Activated CD8-positive, alpha-beta T cell treated with anti-CD3 and anti-CD28 coated beads, Interleukin-2, amount 10 ng/mL, durations not matched to agents 7 days and 5 days (primary cell): ENCODE results near the gene SLC12A3. TPM values are rescaled to one million over a fixed set of nuclear protein-coding genes. Genes with fewer than 3 reads are reported as not detected.

Experiments used
- ATAC-seq: fragments of 150-1000 bp; cut with Tn5 transposase; one replicate; pipeline ENCODE4 v1.10.0; 2021; ENCODE audit warnings: moderate library complexity
- CTCF ChIA-PET: fragments of 350-600 bp; sonication (Branson Sonifier 250); formaldehyde crosslinking; loops from one replicate; lab custom pipeline; 2021; ENCODE audit warnings: antibody characterized with exemption; lab: Charles Lee
- POLR2A ChIA-PET: fragments of 350-600 bp; sonication (Branson Sonifier 250); formaldehyde crosslinking; loops from one replicate; lab custom pipeline; 2021; ENCODE audit warnings: antibody characterized with exemption; lab: Charles Lee
- DNase-seq: peaks from one replicate; pipeline ENCODE4 v3.0.0-alpha.2; 2020
- H3K27ac Mint-ChIP-seq: one replicate; pipeline ENCODE4 v1.8.0; 2021; ENCODE audit warnings: mild to moderate bottlenecking, mixed read lengths
- H3K27me3 Mint-ChIP-seq: one replicate; pipeline ENCODE4 v1.8.0; 2021; ENCODE audit warnings: low read depth, mixed read lengths
- H3K36me3 Mint-ChIP-seq: one replicate; pipeline ENCODE4 v1.8.0; 2021; ENCODE audit warnings: low read depth, mixed read lengths
- H3K4me1 Mint-ChIP-seq: one replicate; pipeline ENCODE4 v1.8.0; 2021; ENCODE audit warnings: low read depth, mixed read lengths
- H3K4me3 Mint-ChIP-seq: one replicate; pipeline ENCODE4 v1.8.0; 2021; ENCODE audit warnings: mild to moderate bottlenecking, mixed read lengths
- H3K9me3 Mint-ChIP-seq: one replicate; pipeline ENCODE4 v1.8.0; 2022; ENCODE audit warnings: mixed read lengths; ENCODE audit not compliant: insufficient read depth
- total RNA-seq, 2 experiments: library from RNA; stranded (reverse); gene quantifications; one replicate each; pipeline ENCODE4 v1.2.3, GENCODE V29; 2021

Gene SLC12A3
- total RNA-seq, 2 experiments from 2014 or later: not detected

- H3K27me3 Mint-ChIP-seq: no peaks in the 10 kb centered on the region
- H3K9me3 Mint-ChIP-seq: no peaks in the 10 kb centered on the region
- H3K4me1 Mint-ChIP-seq: peaks cover 27% of the 10 kb centered on the region
- POLR2A ChIA-PET: interaction anchor here (1.0 kb wide), 1 partner anchor 17 kb away, joined by 5 read pairs; no protein-coding TSS in a partner anchor
- no peak overlapping the region for H3K4me3 Mint-ChIP-seq
- peaks cover 19% of the 10 kb centered on the region for H3K36me3 Mint-ChIP-seq
- DNase-seq (no peak), ATAC-seq (no peak)
- H3K27ac Mint-ChIP-seq: no peak overlapping the region
- CTCF ChIA-PET: interaction anchor here (0.8 to 1.8 kb wide), 3 partner anchors 15 to 81 kb away, joined by 3 to 10 read pairs (median 3); no protein-coding TSS in a partner anchor
Observed at GRCh38 chr16:56948234-56948633, 83.2 kb downstream of the SLC12A3 start.

DNA sequence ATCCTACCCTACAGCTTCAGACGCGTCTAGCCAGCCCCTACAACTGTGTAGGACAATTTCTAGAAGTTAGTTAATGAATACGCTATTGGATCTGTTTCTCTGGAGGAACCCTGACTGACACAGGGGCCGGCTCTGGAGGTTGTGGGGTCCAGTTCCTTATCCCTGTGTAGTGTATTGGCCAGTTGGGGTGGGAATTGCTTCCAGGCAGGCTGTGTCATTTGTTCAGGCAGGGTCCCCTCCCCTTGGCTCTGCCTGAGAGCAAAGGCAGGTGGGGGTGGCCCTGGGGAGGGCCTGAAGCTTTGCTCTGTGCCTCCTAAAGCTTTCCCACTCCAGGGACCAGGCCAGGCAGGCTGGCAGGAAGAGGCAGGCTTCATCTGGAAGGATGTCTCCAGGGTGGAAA, 85.0 kb downstream of the SLC12A3 start:
- peaks cover 4% of the 10 kb centered on the region for H3K36me3 Mint-ChIP-seq
- H3K4me1 Mint-ChIP-seq: peaks cover 17% of the 10 kb centered on the region
- H3K4me3 Mint-ChIP-seq: no peak overlapping the region
- ATAC-seq (no peak), DNase-seq (no peak)
- no peaks in the 10 kb centered on the region for H3K27me3 Mint-ChIP-seq
- no peaks in the 10 kb centered on the region for H3K9me3 Mint-ChIP-seq
- no peak overlapping the region for H3K27ac Mint-ChIP-seq
- POLR2A ChIA-PET: interaction anchor here (1.2 to 1.4 kb wide), 2 partner anchors 17 to 19 kb away, joined by 4 to 5 read pairs; no protein-coding TSS in a partner anchor
- CTCF ChIA-PET: interaction anchor here (0.6 to 6.5 kb wide), 10 partner anchors 8 to 160 kb away, joined by 3 to 63 read pairs (median 5); partner anchors contain the start of gene SLC12A3

DNA sequence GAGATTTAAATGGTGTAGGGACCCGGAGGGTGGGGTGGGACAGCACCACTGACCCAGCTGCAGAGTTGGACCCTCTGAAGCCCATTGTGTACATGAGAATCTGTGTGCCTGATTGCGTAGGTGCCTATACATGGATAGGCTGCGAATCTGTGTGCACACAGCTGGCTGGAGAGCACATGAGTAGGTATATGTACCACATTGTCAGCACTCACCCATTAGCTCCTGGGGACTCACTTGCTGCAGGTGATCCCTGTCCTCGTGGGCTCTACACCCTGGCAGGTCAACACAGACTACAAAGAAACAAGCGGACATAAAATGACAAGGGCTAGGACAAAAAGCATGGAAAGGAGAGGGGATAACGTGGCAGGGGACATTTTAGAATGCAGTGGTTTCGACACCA, 85.4 kb downstream of the SLC12A3 start:
- DNase-seq (no peak), ATAC-seq (no peak)
- H3K27ac Mint-ChIP-seq: peak overlapping the region; percentile 4
- ChIA-PET POLR2A (interaction anchor here (0.8 to 1.4 kb wide), 3 partner anchors 17 to 87 kb away, joined by 4 to 5 read pairs (median 4); no protein-coding TSS in a partner anchor), CTCF (interaction anchor here (0.6 to 6.5 kb wide), 13 partner anchors 8 to 274 kb away, joined by 3 to 63 read pairs (median 5); partner anchors contain the start of gene SLC12A3)
- H3K36me3 Mint-ChIP-seq: peaks cover 3% of the 10 kb centered on the region
- H3K4me1 Mint-ChIP-seq: peaks cover 16% of the 10 kb centered on the region
- no peak overlapping the region for H3K4me3 Mint-ChIP-seq
- H3K27me3 Mint-ChIP-seq: no peaks in the 10 kb centered on the region
- H3K9me3 Mint-ChIP-seq: no peaks in the 10 kb centered on the region

GRCh38 chr16:56950881-56951771, 86.1 kb downstream of the SLC12A3 start:
- H3K4me1 Mint-ChIP-seq: peaks cover 16% of the 10 kb centered on the region
- no peak overlapping the region for H3K4me3 Mint-ChIP-seq
- H3K27me3 Mint-ChIP-seq: peaks cover under 1% of the 10 kb centered on the region
- DNase-seq (peak; percentile 75), ATAC-seq (peak; percentile 82)
- H3K27ac Mint-ChIP-seq: peak overlapping the region; percentile 18
- H3K9me3 Mint-ChIP-seq: no peaks in the 10 kb centered on the region
- ChIA-PET CTCF (interaction anchor here (0.5 to 6.5 kb wide), 26 partner anchors 7 to 375 kb away, joined by 3 to 63 read pairs (median 4); partner anchors contain the start of genes NLRC5 and SLC12A3), POLR2A (interaction anchor here (0.6 to 3.0 kb wide), 4 partner anchors 9 to 721 kb away, joined by 3 to 12 read pairs (median 4); partner anchors contain the start of gene HERPUD1)
- peaks cover 3% of the 10 kb centered on the region for H3K36me3 Mint-ChIP-seq

- Mint-ChIP-seq H3K9me3 (no peaks in the 10 kb centered on the region), H3K4me3 (no peak overlapping the region), H3K4me1 (peaks cover 16% of the 10 kb centered on the region), H3K27me3 (peaks cover 2% of the 10 kb centered on the region), H3K27ac (no peak overlapping the region), H3K36me3 (no peaks in the 10 kb centered on the region)
- DNase-seq: no peak
- ChIA-PET CTCF (interaction anchor here (1.3 to 6.5 kb wide), 7 partner anchors 9 to 160 kb away, joined by 4 to 63 read pairs (median 33); partner anchors contain the start of gene SLC12A3), POLR2A (interaction anchor here (3.0 kb wide), 1 partner anchor 21 kb away, joined by 12 read pairs; the partner anchor contains the start of gene HERPUD1)
- ATAC-seq: no peak
Observed at GRCh38 chr16:56953006-56953405, 88.0 kb downstream of the SLC12A3 start.

DNA sequence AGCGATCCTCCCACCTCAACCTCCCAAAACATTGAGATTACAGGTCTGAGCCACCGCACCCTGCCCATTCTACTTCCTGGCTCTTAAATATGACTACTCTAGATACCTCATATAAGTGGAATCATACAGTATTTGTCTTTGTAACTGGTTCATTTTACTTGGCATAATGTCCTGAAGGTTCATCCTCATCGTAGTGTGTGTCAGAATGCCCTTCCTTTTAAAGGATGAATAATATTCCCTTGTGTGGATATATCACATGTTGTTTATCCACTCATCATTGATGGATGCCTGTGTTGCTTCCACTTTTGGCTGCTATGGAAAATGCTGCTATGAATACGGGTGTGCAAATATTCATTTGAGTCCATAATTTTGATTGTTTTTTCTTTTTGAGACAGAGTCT, 91.1 kb downstream of the SLC12A3 start:
- Mint-ChIP-seq H3K4me1 (peaks cover 7% of the 10 kb centered on the region), H3K4me3 (no peak overlapping the region), H3K9me3 (no peaks in the 10 kb centered on the region), H3K27ac (no peak overlapping the region), H3K36me3 (no peaks in the 10 kb centered on the region), H3K27me3 (peaks cover 5% of the 10 kb centered on the region)
- CTCF ChIA-PET: interaction anchor here (0.7 to 6.5 kb wide), 2 partner anchors 8 to 11 kb away, joined by 3 to 63 read pairs; no protein-coding TSS in a partner anchor
- ATAC-seq (no peak), DNase-seq (no peak)
- POLR2A ChIA-PET: no interaction called here

- POLR2A ChIA-PET: interaction anchor here (0.8 kb wide), 1 partner anchor 18 kb away, joined by 4 read pairs; no protein-coding TSS in a partner anchor
- peaks cover 5% of the 10 kb centered on the region for H3K27me3 Mint-ChIP-seq
- no peak overlapping the region for H3K27ac Mint-ChIP-seq
- DNase-seq (no peak), ATAC-seq (no peak)
- H3K9me3 Mint-ChIP-seq: no peaks in the 10 kb centered on the region
- no peaks in the 10 kb centered on the region for H3K36me3 Mint-ChIP-seq
- H3K4me1 Mint-ChIP-seq: peaks cover under 1% of the 10 kb centered on the region
- no peak overlapping the region for H3K4me3 Mint-ChIP-seq
- CTCF ChIA-PET: interaction anchor here (0.7 to 1.0 kb wide), 2 partner anchors 9 to 11 kb away, joined by 3 read pairs; no protein-coding TSS in a partner anchor
Observed at GRCh38 chr16:56956756-56957155, 91.7 kb downstream of the SLC12A3 start.

DNA sequence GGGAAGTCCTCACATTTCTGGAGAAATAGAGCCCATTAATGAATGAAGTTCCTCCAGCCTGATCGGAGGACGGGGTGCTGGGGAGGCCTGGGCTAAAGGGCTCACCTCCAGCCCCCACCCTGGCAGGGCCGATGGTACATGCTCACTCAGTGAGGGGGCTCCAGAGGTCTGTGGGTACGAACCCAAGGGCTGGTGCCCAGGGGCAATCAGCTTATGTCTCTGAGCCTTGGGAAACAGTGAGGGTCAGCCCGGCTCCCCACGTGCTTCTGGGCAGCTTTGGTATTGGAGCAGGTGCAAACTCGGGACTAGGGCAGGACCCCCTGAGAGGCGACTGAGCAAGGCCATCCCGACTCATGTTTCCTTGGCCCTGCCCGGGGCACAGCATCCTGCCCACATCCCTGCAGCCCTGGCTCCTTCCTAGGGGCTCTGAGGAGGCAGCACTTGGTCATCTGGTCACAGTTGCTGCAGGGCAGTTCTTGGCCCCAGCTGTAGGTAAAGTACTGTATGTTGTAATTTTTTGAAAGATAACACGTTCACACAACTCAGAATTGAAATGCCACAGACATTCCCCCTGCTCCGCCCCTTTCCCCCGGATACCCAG, 95.8 kb downstream of the SLC12A3 start:
- peaks cover 16% of the 10 kb centered on the region for H3K4me1 Mint-ChIP-seq
- CTCF ChIA-PET: interaction anchor here (6.1 kb wide), 1 partner anchor 80 kb away, joined by 89 read pairs; no protein-coding TSS in a partner anchor
- no peak for ATAC-seq
- no peak overlapping the region for H3K27ac Mint-ChIP-seq
- POLR2A ChIA-PET: interaction anchor here (0.5 kb wide), 1 partner anchor 72 kb away, joined by 4 read pairs; no protein-coding TSS in a partner anchor
- peaks cover 5% of the 10 kb centered on the region for H3K27me3 Mint-ChIP-seq
- no peaks in the 10 kb centered on the region for H3K9me3 Mint-ChIP-seq
- H3K36me3 Mint-ChIP-seq: no peaks in the 10 kb centered on the region
- DNase-seq: no peak
- H3K4me3 Mint-ChIP-seq: no peak overlapping the region

- Mint-ChIP-seq H3K27me3 (peaks cover 2% of the 10 kb centered on the region), H3K4me1 (peaks cover 22% of the 10 kb centered on the region), H3K9me3 (no peaks in the 10 kb centered on the region), H3K27ac (no peak overlapping the region), H3K4me3 (no peak overlapping the region), H3K36me3 (no peaks in the 10 kb centered on the region)
- no peak for ATAC-seq
- no peak for DNase-seq
- ChIA-PET POLR2A (interaction anchor here (1.5 kb wide), 2 partner anchors 16 to 30 kb away, joined by 3 to 8 read pairs; no protein-coding TSS in a partner anchor), CTCF (interaction anchor here (1.3 to 6.1 kb wide), 2 partner anchors 9 to 80 kb away, joined by 3 to 89 read pairs; no protein-coding TSS in a partner anchor)
Observed at GRCh38 chr16:56961386-56961785, 96.4 kb downstream of the SLC12A3 start.

DNA sequence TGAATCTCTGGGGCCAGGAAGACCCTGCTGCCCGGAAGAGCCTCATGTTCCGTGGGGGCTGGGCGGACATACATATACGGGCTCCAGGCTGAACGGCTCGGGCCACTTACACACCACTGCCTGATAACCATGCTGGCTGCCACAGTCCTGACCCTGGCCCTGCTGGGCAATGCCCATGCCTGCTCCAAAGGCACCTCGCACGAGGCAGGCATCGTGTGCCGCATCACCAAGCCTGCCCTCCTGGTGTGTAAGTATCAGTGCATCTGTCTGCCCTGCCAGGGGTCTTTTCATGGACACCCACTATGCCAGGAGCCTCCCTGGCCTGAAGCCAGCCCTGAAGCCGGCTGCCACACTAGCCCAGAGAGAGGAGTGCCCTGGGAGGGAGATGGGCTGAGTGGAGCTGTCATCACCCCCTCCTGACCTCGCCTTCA, 96.9 kb downstream of the SLC12A3 start, which contains the start of gene CETP:
Gene CETP, plus strand, starts transcription at position 100 of the 431 bp plus-strand sequence. Its CDS starts 30 bp downstream, at position 130.
- no peaks in the 10 kb centered on the region for H3K9me3 Mint-ChIP-seq
- no peak within 1 kb of the TSS for H3K27ac Mint-ChIP-seq
- H3K4me1 Mint-ChIP-seq: peaks cover 22% of the 10 kb centered on the region
- no peaks in the 10 kb centered on the region for H3K36me3 Mint-ChIP-seq
- H3K27me3 Mint-ChIP-seq: peaks cover 2% of the 10 kb centered on the region
- ChIA-PET POLR2A (interaction anchor here (1.5 kb wide), 2 partner anchors 17 to 30 kb away, joined by 3 to 8 read pairs; no protein-coding TSS in a partner anchor), CTCF (interaction anchor here (1.0 to 6.1 kb wide), 5 partner anchors 9 to 79 kb away, joined by 3 to 89 read pairs (median 63); no protein-coding TSS in a partner anchor)
- DNase-seq (no peak), ATAC-seq (no peak)
- H3K4me3 Mint-ChIP-seq: no peak within 1 kb of the TSS
